ENCODE results near the gene SMCO2. TPM values are rescaled to one million over a fixed set of nuclear protein-coding genes. Genes with fewer than 3 reads are reported as not detected.

Gene SMCO2
- total and polyA plus RNA-seq, 2 of the 4 experiments (the other 2 are of a cell fraction): 0.19 TPM; not detected in 1

DNA sequence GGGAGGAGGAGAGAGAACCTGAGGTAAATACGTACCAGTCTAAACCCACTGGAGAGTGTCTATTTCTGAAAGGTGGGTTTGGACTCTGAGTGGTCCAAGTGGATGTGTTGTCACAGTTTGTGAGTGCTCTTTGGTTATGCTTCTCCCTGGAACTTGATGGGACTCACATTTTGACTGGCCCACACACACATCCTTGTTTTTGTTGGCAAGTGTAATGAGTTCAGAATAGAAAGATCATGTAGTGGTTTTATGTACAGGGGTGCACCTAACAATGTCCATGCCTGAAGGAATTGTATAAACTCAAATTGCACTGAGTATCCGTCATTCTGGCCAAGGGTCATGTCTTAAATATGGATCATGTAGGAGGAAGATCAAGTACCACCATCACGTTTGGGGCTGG is 82.3 kb downstream of the SMCO2 start:
- no peak overlapping the region for H3K4me3 ChIP-seq (ENCODE audit: insufficient read depth, low read depth, low read length)
- no peak overlapping the region for H2AK5ac ChIP-seq (ENCODE audit: low read depth, low read length)
- H4K91ac ChIP-seq (ENCODE audit: insufficient read depth, low read depth, low read length): no peak overlapping the region
- no peak overlapping the region for H3K4ac ChIP-seq (ENCODE audit: low read depth, low read length)
- TF ChIP-seq, protein P1, sequence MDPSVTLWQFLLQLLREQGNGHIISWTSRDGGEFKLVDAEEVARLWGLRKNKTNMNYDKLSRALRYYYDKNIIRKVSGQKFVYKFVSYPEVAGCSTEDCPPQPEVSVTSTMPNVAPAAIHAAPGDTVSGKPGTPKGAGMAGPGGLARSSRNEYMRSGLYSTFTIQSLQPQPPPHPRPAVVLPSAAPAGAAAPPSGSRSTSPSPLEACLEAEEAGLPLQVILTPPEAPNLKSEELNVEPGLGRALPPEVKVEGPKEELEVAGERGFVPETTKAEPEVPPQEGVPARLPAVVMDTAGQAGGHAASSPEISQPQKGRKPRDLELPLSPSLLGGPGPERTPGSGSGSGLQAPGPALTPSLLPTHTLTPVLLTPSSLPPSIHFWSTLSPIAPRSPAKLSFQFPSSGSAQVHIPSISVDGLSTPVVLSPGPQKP (IDR thresholded peaks at IDR 0.05; ENCODE audit: borderline replicate concordance, low read depth, low read length): no peak
- TF ChIP-seq, protein P2, sequence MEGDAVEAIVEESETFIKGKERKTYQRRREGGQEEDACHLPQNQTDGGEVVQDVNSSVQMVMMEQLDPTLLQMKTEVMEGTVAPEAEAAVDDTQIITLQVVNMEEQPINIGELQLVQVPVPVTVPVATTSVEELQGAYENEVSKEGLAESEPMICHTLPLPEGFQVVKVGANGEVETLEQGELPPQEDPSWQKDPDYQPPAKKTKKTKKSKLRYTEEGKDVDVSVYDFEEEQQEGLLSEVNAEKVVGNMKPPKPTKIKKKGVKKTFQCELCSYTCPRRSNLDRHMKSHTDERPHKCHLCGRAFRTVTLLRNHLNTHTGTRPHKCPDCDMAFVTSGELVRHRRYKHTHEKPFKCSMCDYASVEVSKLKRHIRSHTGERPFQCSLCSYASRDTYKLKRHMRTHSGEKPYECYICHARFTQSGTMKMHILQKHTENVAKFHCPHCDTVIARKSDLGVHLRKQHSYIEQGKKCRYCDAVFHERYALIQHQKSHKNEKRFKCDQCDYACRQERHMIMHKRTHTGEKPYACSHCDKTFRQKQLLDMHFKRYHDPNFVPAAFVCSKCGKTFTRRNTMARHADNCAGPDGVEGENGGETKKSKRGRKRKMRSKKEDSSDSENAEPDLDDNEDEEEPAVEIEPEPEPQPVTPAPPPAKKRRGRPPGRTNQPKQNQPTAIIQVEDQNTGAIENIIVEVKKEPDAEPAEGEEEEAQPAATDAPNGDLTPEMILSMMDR (conservative IDR thresholded peaks at IDR 0.05; ENCODE audit: low read depth, low read length): no peak
- TF ChIP-seq CHD1 (IDR thresholded peaks at IDR 0.05; ENCODE audit: low read depth, low read length) (no peak), NFE2L2 (IDR thresholded peaks at IDR 0.05; ENCODE audit: low read depth, low read length) (no peak), SMC3 (IDR thresholded peaks at IDR 0.05; ENCODE audit: low read depth, low read length) (no peak), MAFK (IDR thresholded peaks at IDR 0.05; ENCODE audit: low read depth, low read length) (no peak), RAD21 (IDR thresholded peaks at IDR 0.05; ENCODE audit: low read length) (no peak), BHLHE40 (IDR thresholded peaks at IDR 0.05; ENCODE audit: low read depth, low read length) (no peak), FOS (IDR thresholded peaks at IDR 0.05; ENCODE audit: low read depth, low read length) (no peak), RCOR1 (IDR thresholded peaks at IDR 0.05; ENCODE audit: insufficient replicate concordance, low read length) (no peak), MAZ (IDR thresholded peaks at IDR 0.05; ENCODE audit: borderline replicate concordance, low read depth, low read length) (no peak), POLR2A (IDR thresholded peaks at IDR 0.05; ENCODE audit: low read depth, low read length) (no peak), MXI1 (IDR thresholded peaks at IDR 0.05; ENCODE audit: borderline replicate concordance, low read depth, low read length) (no peak)
- TF ChIP-seq, protein P3, sequence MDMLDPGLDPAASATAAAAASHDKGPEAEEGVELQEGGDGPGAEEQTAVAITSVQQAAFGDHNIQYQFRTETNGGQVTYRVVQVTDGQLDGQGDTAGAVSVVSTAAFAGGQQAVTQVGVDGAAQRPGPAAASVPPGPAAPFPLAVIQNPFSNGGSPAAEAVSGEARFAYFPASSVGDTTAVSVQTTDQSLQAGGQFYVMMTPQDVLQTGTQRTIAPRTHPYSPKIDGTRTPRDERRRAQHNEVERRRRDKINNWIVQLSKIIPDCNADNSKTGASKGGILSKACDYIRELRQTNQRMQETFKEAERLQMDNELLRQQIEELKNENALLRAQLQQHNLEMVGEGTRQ (IDR thresholded peaks at IDR 0.05; ENCODE audit: low read depth, low read length): no peak
- no peak overlapping the region for H3K27ac ChIP-seq (ENCODE audit: insufficient read depth, low read length)
- H3K79me1 ChIP-seq (ENCODE audit: low read depth in 1 of 2, low read length in 2 of 2): peaks cover 28 to 77% of the 10 kb centered on the region in 2 experiments
- peaks cover 4% of the 10 kb centered on the region for H3K9me1 ChIP-seq (ENCODE audit: insufficient read depth, low read length)
- intact Hi-C loops (cut with micrococcal nuclease): no loop called here
- H3K9me3 ChIP-seq (ENCODE audit: control insufficient read depth, insufficient read depth, low read length): no peaks in the 10 kb centered on the region
- 100% methylated on average over 1 of the region's 3 CpGs; no CpG with 5 or more reads in 1 of the 2 experiments for WGBS, 2 experiments (ENCODE audit: extremely low coverage in 2 of 2, insufficient read length in 1 of 2)
- peaks cover under 1% of the 10 kb centered on the region; the same call in 1 of the 2 replicates for H3K36me3 ChIP-seq (ENCODE audit: control insufficient read depth, insufficient read depth, low read length)
- POLR2A ChIA-PET (ENCODE audit: unreplicated experiment): no interaction called here
- no peak overlapping the region for H4K5ac ChIP-seq (ENCODE audit: low read depth, low read length)
- H2BK120ac ChIP-seq (ENCODE audit: low read depth, low read length): no peak overlapping the region
- no TSS peak for BruUV-seq (replicated peaks)
- no peak overlapping the region for H2AFZ ChIP-seq (replicated peaks; ENCODE audit: low read length, poor library complexity)
- no peak overlapping the region for H3K4me2 ChIP-seq (ENCODE audit: low read depth, low read length)
- dilution Hi-C loops (cut with HindIII; ENCODE audit: low sequenced_read_pairs, unreplicated experiment): no loop called here
- H3K9ac ChIP-seq (ENCODE audit: low read depth, low read length): no peak overlapping the region
- DNase-seq (no peak), ATAC-seq (ENCODE audit: low read depth) (no peak)
- CTCF ChIA-PET: no interaction called here
- no peak overlapping the region for H2BK15ac ChIP-seq (ENCODE audit: low read depth, low read length)
- 0 out of 2 replicates have a peak overlapping the region, but pooled peaks have one; percentile 11 for H3K14ac ChIP-seq (replicated peaks; ENCODE audit: low read depth, low read length)
- no peak overlapping the region for H2AK9ac ChIP-seq (replicated peaks; ENCODE audit: low read depth, low read length, poor library complexity)
- H3K23ac ChIP-seq (ENCODE audit: low read depth, low read length): peak overlapping the region; percentile 41; the same call in 1 of the 2 replicates
- no peak overlapping the region for H3K18ac ChIP-seq (ENCODE audit: low read depth, low read length)
- no peaks in the 10 kb centered on the region for H3K27me3 ChIP-seq (ENCODE audit: control insufficient read depth, insufficient read depth, low read length)
- in situ Hi-C loops (cut with MboI; ENCODE audit: low sequenced_read_pairs): no loop called here
- H2BK5ac ChIP-seq (ENCODE audit: low read depth, low read length, poor library complexity, severe bottlenecking): no peak overlapping the region
- H2BK20ac ChIP-seq (ENCODE audit: low read depth, low read length): no peak overlapping the region
- H4K20me1 ChIP-seq (ENCODE audit: insufficient read depth, low read length): peaks cover 32% of the 10 kb centered on the region; the same call in 1 of the 2 replicates
- no peak overlapping the region for H4K8ac ChIP-seq (ENCODE audit: low read depth in 2 of 2, low read length in 2 of 2)
- peaks cover 2% of the 10 kb centered on the region; the same call in 1 of the 2 replicates for H3K4me1 ChIP-seq (ENCODE audit: control insufficient read depth, insufficient read depth, low read length)
- H3K56ac ChIP-seq (ENCODE audit: extremely low read depth, insufficient read depth, low read length): no peak overlapping the region
